Measurements from ENCODE around the gene HOXA10.

HOXA10 gene

DNA sequence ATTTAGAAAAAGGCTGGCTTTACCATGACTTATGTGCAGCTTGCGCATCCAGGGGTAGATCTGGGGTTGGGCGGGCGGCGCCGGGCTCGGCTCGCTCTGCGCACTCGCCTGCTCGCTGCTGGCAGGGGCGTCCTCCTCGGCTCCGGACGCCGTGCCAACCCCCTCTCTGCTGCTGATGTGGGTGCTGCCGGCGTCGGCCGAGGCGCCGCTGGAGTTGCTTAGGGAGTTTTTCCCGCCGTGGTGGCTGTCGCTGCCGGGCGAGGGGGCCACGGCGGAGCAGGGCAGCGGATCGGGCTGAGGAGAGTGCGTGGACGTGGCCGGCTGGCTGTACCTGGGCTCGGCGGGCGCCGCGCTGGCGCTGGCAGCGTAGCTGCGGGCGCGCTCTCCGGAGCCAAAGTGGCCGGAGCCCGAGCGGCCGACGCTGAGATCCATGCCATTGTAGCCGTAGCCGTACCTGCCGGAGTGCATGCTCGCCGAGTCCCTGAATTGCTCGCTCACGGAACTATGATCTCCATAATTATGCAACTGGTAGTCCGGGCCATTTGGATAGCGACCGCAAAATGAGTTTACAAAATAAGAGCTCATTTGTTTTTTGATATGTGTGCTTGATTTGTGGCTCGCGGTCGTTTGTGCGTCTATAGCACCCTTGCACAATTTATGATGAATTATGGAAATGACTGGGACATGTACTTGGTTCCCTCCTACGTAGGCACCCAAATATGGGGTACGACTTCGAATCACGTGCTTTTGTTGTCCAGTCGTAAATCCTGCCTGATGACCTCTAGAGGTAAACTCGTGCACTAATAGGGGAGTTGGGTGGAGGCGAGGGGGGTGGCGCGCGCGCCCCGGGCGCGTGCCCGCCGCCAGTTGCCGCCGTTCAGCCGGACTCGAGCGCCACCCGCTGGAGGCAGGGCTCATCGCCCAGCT is 30.8 kb downstream of the HOXA10 start, which contains the start of gene HOXA5:
HOXA5 (minus strand) TSS at position 659 of the 927 bp plus-strand sequence; CDS start at position 585, 74 bp downstream.
- no peak for DNase-seq

- DNase-seq = no peak
Measured at GRCh38 chr7:27142580-27143022, 31.5 kb downstream of the HOXA10 start.

DNA sequence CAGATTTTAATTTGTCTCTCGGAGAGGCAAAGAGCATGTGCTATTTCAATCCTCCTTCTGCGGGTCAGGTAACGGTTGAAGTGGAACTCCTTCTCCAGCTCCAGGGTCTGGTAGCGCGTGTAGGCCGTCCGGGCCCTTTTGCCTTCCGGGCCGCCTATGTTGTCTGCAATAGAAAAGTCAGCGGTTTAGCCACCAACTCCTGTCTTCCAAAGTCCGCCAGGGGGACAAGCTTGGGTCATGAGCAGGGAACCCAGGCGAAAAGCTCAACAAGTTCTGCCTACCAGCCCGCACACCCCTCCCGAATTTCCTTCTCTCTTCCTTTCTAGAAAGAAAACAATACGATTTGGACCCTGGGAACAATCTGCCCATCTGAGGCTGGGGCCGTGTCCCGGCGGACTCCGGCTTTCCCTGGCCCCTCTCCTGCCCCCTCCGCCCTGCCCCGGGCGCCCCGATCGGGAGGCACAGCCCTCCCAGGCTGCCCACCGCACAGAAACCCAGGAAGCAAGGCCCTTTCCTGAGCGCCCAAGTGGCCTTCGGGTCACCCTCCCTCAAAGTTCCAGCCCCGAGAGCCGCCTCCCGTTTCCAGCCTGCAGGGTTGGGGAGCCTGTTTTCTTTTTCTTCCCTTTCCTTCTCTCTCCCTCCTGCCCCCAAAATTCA is 32.1 kb downstream of the HOXA10 start:
- DNase-seq = no peak

GRCh38 chr7:27141137-27141922 is 32.8 kb downstream of the HOXA10 start:
- no peak for DNase-seq

GRCh38 chr7:27140126-27140857 is 33.8 kb downstream of the HOXA10 start:
- DNase-seq = no peak

GRCh38 chr7:27139334-27140125 is 34.6 kb downstream of the HOXA10 start:
- no peak for DNase-seq

GRCh38 chr7:27138985-27139333 is 35.2 kb downstream of the HOXA10 start:
- no peak for DNase-seq

GRCh38 chr7:27138472-27138871 is 35.6 kb downstream of the HOXA10 start:
- no peak for DNase-seq

DNA sequence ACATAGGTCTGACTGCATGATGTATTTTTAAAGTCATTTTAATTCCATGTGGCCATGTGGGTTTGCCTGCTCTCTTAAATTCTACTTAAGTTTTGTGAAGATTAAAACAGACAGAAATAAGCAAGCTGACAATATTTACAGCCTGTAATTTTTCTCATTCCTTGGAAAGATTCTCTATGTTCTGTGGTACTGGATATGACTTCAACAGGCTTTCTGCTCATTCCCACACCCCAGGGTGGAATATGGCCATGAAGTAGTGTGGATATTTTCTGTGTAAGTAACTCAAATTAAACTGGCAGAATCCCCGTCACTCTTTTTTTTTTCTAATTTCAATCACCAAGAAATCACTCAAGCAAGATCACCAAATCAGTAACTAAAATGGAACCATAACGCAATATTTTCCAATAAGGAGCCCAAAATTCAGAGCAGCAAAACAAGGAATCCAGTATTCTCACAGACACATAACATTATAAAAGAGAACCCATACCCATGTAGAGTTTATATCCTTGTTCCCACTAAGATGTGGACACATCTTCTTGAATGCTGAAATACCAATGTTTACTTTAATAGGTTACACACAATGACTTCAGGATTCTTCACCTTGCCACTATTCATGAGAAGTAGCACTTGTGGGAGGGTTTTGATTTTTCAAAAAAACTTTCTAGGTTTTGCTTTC is 36.3 kb downstream of the HOXA10 start:
- DNase-seq = no peak

GRCh38 chr7:27134392-27134791 is 39.7 kb downstream of the HOXA10 start:
- DNase-seq = no peak

DNA sequence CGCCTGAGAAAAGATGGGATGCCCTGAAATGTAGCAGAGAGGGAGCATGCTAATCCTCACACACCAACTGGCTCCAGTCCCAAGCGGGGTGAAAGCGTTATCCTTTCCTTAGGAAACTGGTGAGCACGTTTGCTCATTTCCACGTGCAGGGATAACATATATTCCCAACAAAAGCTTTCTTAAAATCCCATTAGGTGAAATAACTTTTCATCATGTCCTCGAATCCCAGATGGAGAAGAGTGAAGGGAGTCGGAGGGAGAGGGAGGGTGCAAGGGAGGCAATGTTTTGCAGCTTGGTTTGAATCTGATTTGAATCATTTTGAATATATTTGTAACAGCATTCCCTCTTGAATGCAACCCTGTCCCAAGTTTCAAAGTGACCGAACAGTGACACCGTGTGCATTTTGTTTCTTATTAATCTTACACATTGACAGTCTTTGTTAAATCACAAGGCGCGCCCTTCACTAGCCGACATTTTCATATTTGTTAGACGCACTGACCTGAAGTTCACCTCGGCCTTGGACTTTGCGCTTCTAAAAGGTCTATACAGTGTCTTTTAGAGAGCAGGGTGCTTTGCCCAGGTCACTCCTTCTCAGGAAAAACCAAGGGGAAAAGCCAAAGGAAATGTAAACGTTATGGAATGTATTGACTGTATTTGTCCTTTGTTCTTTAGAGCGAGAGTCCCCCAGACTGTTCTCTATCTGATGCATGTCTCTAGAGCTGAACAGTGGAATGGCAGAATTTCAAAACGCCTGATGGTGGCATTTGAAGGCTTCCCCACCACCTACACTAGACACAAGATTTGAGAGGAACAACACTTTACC is 40.5 kb downstream of the HOXA10 start:
- no peak for DNase-seq

- DNase-seq = no peak
Measured at GRCh38 chr7:27132978-27133377, 41.1 kb downstream of the HOXA10 start.

GRCh38 chr7:27132214-27132613 is 41.9 kb downstream of the HOXA10 start:
- no peak for DNase-seq

GRCh38 chr7:27131390-27131819 is 42.7 kb downstream of the HOXA10 start:
- no peak for DNase-seq

DNA sequence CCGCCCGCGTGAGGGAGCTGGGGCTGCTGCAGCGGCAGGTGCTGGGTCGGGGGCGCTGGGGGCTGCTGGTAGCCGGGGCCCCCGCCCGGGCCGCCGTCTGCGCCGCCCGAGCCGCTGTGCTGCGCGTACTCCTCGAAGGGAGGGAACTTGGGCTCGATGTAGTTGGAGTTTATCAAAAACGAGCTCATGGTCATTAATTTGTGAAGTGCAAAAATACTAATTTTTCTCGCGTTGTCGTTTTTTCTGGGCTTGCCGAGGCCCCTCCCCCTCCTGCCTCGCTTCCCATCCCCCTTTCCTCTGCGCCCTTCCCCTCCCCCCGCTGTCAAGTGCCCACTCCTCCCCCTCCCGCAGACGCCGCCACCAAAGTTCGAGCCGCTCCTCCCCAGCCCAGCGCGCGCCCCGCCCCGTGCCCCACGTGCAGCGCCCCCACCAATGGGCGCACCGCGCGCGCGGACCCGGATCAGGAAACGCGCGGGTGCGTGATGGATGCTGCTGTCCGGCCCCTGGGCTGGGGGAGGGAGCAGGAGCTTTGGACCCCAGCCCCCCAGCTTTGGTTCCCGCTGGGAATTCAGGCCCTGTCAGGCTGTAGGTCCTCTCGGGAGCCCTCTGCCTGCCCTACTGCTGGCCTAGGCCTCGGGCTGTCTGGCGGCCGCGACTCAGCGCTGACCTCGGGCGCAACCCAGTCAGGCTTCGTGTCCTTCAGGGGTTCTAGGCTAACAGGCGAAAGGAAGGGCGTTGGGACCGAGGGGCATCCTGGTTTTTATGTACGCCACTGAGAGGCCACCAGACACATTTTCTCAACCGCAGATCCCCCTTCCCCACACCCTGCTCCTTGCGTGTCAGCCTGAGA is 43.4 kb downstream of the HOXA10 start, which contains the start of gene HOXA4:
HOXA4 (minus strand) TSS at position 218 of the 850 bp plus-strand sequence; CDS start at position 194, 24 bp downstream.
- DNase-seq = peak; percentile 87

GRCh38 chr7:27129729-27130539 is 44.2 kb downstream of the HOXA10 start:
- DNase-seq = peak; percentile 61

- DNase-seq = peak; percentile 47
Measured at GRCh38 chr7:27128776-27129728, 45.1 kb downstream of the HOXA10 start.
